GM21529 (cell line): ENCODE data around the gene DTYMK.
"Not testable (repeated sequence)": the region's sequence is repeated elsewhere in the genome, so short reads cannot be mapped to it uniquely, and the experiment has no call there.

Source experiments
- ATAC-seq: cut with Tn5 transposase; IDR thresholded peaks from one replicate; pipeline ENCODE4 v1.9.1; 2021; ENCODE audit not compliant: unreplicated experiment

DTYMK gene

DNA sequence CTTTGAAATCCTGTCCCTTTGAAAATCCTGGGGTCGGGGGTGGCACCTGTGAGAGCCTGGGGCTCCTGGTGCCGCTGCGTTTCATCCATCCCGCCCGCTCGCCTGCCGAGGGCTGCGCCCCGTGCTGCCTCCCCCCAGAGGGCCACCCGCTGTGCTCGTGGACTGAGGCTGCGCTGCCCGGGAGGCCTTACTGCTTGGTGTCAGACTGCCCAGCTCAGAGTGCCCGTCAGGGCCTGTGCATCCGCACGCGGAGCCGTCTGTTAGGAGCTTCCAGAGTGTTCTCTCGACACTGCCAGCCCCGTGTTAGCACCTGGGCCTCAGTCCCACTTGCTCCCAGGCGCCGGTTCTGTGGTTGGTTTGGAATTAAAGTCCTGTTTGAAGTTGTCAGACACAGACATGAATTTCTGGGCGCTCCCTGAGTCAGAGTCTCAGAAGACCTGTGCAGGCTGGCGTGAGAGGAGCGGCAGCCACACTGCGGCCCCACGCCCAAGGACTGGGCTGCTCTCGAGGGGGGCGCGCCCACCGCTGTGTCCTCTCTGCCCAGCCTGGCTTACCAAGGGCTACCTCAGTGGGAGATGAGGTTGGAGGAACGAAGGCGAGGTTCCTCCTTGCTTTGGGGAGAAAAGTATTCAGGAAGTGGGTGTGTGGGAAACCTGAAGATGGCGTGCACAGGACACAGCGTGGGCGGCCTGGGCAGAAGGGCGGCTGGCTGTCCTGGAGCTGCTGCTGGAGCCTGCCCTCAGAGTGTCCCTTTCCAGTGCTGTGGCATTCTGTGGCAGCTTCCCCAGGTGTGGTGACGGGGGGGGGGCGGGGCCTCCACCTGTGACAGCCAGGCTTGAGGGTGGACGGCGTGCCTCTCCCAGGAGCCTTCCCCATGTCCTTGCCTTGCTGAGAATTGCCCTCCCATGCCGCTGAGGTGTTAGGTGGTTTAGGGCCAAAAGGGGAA is 14.1 kb downstream of the DTYMK start:
- ATAC-seq, result no peak

DNA sequence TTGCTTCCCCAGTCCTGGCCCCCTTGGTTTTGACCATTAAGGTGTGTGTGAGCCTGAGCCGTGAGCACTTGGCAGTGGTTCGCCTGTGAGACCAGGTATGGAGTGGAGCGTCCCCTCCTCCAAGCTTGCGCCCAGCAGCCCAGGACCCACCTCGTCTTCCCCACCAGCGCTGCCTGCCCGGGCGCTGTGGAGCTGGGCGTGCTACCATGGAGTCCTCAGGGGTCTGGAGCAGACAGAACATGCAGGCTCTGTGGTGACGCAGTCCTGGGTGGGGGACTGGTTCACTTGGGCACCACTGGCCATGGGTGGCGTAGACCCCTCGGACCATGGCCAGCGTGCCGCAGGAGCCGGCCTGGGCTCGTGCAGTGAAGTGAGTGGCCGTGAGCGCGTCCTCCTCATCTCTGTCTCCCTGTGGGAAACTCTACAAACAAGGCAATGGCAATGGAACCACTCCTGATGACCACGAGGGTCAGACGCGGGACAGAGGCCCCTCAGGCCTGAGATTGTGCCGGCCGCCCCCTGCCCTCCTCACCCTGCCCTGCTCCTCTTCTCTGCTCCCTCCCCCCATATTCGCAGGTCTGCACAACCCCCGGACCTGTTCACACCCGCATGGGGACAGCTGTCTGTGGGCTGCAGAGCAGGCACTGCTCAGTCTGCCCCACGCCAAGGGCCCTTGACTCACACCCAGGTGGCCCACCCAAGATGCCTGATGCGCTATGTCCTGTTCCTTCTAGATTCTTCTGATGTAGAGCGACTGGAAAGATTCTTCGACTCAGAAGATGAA is 15.0 kb downstream of the DTYMK start:
- ATAC-seq, result no peak

DNA sequence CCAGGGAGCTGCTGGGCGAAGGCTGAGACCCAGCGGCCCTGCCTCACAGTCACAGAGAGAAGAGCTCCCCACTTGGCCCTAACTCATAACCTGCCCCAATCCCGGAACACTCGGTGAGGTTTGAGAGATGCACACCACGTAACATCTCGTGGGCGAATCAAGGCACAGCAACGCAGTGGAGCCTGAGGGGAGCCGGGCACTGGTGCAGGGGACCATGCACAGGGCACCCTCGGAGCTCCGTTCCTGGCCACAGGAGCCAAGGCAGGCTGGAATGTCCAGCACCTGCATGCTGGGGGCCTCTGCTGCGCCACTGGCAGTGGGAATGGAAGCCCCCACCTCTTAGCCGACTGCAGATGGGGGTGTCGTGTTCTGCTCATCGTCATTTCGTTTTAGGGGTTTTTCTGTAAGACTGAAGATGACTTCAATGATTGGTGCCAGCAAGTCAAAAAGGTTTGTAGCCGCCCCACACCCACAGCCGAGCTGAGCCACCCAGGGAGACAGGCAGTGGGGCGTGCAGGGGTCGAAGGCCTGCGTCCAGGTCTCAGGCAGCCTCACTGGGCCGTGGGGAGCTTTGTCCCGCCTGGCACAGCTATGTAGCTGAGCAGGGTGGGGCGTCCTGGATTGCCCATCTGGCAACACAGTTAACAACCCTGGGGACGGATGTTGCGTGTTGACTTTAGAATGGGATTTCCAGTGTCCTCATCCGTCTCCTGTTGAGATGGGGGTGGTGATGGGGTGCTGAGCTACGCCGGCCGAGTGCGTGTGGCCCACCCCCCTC is 16.1 kb downstream of the DTYMK start:
- ATAC-seq, result no peak

DNA sequence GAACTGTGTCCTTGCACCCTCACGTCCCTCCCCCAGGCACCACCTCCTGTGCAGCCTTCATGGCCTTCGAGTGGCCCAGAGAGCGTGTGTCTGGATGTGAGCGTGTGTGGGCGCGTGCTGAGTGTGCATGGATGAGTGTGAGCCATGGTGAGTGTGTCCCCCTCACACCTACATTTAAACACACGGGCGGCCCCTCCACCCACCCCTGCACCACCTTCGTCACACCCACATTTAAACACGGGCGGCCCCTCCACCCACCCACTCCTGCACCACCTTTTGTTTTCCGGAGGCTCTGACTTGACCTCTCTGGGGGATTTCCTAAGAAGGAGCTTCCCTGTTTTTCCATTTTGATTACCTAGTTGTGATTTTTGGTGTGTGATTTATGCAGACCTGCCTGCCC is 17.8 kb downstream of the DTYMK start:
- no peak for ATAC-seq

DNA sequence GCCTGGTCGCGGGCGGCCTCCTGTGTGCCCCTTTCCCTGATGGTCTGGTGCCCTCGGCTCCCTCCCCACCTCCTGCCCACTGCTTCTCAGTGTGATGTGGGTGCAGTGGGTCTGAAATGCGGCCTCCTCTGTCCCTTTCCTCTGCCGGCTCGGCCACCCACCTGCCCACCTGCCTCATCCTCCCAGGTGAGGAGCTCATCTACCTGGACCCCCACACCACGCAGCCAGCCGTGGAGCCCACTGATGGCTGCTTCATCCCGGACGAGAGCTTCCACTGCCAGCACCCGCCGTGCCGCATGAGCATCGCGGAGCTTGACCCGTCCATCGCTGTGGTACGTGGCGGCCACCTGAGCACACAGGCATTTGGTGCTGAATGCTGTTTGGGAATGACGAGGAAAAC is 18.3 kb downstream of the DTYMK start:
- no peak for ATAC-seq

DNA sequence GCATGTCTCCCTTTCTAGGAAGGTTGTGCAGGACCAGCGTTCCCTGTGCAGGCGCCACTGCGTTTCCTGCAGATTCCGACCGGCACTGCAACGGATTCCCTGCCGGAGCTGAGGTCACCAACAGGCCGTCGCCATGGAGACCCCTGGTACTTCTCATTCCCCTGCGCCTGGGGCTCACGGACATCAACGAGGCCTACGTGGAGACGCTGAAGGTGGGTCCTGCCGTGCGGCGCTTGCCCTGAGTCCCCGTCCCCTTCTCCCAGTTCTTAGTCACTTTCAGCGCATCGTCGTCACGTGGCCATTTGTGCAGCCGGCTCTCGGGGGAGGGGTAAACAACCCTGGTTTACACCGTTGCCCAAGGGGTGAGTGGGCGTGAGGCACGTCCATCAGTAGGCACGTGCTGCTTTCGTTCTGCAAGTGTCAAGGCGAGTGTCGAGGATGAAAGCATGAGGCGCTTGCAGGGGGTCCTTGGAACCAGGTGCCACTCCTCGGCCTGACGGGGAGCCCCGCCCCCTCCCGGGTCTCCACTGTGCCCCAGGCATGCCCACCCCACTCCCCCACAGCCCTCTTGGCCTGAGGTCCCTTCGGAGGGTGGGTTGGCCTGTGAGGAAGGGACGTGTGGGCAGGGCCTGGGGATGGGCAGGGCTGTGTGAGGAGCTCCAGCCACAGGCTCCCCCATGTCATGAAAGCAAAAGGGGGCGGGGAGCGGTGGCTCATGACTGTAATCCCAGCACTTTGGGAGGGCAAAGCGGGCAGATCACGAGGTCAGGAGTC is 19.8 kb downstream of the DTYMK start:
- no peak for ATAC-seq

DNA sequence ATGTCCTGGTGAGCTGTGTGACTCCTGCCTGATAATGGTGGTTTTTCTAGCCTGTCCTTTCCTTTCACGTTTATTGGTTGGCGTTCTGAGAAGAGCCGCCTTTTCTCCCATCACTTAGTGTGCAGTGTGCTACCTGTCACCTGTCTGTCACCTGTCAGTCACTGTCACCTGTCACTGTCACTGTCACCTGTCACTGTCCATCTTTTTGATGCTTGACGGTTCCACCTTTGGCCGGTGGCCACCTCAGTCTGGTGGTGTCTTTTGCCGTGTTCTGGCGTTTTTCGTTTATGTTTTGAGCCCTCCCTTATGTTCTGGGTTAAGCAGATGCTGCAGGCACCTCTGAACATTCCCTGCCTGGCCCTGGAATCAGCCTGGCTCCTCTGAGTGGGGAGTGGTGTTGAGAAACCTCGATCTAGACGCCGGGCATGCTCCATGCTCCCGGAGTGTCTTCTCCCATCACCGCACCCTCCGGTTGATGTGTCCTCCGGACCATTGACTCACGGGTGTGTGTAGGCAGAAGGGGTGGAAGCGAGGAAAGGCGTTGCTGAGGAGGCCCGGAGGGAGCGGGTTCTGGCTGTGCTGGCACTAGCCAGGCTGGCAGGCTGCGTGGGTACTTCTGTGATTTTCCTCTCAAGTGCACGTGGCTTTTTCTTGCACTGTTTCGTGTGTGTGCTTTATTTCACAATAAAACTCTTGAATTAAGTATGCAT is 20.7 kb downstream of the DTYMK start:
- ATAC-seq, result no peak

DNA sequence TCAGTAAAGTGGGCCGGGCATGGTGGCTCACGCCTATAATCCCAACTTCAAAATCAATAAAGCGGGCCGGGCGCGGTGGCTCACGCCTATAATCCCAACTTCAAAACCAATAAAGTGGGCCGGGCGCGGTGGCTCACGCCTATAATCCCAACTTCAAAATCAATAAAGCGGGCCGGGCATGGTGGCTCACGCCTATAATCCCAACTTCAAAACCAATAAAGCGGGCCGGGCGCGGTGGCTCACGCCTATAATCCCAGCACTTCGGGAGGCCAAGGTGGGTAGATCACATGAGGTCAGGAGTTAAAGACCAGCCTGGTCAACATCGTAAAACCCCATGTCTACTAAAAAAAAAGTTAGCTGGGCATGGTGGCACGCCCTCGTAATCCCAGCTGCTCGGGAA is 23.9 kb downstream of the DTYMK start:
- ATAC-seq, result not testable (repeated sequence)

DNA sequence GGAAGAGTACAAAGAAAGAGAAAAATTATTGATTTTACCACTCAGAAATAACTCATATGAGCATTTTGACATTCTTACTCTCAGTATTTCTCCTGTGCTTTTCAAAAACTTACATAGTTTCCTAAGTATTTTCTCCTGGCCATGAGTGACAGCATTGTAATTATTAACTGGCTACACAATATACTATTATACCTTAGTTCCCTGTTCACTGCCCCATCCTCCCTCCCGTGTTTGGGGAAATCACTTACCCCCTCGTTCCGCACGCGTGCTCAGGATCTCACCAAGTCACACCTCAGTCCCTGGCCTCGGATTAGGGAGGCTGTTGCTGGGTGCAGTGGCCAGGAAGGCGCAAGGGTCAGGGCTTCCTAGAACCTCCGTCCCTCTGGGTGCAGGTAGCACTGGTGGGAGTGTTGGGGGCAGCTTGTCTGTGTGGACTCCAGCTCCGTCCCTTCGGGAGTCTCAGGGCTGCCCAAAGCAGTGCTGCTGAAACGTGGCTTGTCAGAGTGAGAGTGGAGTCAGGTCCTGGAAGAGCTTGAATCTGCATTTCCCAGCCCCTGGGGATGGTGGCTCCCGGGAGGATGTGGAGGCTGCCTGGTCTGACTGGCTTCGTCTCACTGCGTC is 25.9 kb downstream of the DTYMK start:
- ATAC-seq, result no peak

DNA sequence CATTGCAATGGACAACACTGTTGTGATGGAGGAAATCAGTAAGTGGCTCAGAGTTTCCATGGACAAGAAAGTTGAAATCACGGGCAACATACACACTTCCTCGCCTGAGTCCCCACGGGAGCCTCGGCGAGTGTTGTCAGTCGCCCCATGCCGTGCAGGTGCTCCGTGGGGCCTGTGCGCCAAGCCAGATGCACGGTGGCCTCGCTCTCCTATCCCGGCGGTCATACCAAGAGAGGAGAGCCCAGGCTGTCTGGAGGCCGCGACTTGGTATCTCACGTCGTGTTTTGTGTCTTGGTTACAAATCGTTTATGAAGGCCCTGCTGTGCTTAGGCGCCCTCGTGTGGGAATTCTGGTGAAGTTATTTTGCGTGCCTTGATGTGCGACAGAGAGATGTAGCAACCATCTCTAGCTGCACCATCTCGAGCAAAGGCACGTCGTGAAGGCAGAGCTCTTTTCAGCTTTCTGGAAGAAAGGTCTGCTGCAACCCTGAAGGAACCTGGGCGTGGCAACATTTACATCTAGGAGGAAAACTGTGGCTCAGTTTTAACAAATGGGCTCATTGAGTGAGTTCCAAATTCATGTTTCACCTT is 27.4 kb downstream of the DTYMK start:
- no peak for ATAC-seq

DNA sequence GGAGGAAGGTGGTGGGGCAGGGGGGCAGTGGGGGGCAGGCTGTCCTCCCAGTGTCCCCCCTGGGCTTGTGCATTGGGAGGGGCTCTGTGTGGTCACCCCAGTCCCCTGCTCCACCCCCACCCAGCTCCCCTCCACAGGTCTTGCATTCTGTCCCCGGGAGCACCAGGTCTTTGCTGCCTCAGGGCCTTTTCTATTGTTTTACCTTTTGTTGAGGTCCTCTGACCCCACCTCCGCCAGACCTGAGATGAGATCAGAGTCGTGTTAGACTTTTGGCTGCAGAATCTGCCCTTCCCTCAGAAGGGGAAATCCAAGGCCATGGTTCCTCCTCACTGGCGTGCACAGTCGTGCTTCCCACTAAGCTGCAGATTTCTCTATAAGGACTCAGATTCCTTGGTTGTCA is 28.3 kb downstream of the DTYMK start:
- ATAC-seq, result no peak

DNA sequence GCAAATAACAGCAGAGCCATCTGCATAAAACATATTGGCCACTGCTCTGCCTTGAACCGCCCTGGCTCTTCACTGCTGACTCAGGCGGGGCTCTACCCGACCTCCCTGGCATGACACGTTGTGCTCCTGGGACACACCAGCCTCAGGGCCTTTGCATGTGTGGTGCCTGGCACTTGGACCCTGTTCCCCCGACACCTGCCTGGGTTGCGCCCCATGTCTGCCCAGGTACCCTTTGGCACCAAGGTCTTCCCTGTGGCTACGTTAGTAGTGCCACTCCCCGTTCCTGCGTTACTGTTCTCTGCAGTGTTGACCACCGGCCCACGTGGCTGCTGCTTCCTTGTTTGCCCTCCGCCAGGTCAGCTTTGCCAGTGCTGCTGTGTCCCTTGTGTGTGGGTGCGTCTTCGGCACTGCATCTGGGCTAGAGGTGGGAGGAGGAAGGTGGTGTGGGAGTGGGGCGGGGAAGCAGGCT is 28.8 kb downstream of the DTYMK start:
- no peak for ATAC-seq

DNA sequence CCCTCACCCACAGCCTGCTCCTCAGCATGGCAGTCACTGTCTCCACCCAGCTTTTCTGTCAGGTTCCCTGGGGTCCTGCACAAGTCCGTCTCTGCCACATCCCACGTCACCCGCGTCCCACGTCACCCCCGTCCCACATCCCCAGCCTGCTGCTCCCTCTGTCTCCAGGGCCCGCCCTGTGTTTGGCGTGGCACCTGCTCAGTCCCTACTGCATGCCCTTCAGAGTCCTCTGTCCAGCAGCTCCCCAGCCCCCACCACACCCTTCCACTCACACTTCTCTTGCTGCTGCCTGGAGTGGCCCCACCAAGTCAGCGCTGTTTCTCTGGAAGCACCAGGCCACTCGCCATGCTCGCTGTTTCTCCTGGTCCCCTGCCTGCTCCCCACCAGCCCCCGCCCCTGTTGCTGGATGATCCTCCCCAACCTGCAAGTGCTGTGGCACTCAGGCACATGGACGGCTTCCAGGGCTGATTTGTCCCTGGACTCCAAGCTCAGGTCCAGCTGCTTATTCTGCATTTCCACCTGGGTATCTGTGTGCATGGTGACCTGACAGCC is 30.3 kb downstream of the DTYMK start:
- ATAC-seq, result no peak

DNA sequence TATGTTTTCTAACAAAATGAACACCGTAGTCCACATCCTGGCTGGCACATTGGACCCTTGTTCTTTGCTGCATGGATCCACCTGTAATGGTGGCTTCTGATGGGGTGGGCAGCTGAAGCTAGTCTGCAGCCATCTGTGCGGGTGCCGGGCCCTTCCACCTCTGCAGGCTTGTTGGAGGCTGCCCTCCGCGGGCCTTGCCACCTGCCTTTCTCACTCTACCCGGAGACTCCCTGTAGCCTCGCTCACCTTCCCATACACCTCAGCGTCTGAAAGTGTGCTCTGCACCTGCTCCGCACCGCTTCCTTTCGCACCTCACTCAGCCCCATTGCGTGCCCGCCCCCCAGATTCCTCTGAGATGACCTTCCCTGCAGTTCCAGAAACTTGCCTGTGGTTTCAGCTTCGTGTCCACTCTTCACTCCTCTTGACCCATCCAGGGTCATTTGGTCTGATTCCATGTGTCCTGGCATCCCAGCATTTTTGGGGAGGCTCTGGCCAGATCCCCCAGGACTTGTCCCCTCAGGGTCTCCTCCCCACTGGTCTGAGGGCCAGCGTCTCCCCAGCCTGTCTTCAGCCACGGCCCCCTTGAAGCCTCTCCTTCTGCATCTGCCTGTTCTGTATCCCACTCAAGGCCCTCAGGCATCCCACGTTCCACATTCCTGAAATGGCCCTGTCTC is 31.0 kb downstream of the DTYMK start:
- no peak for ATAC-seq

DNA sequence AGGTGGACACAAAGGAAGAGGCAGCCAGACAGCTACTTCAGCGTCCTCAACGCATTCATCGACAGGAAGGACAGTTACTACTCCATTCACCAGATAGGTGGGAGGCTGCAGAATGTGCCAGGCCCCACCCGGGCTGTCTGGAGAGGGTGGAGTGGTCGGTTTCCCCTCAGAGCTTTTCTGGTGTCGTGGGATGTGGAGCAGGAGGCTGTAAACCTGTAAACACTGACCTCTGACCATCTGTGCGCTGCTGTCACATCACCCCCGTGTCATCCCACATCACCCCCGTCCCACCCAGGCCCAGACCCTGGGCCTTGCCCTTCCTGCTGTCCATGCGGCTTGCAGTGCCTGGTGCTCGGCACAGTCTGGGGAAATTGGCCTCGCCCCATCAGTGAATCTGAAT is 32.1 kb downstream of the DTYMK start:
- no peak for ATAC-seq

DNA sequence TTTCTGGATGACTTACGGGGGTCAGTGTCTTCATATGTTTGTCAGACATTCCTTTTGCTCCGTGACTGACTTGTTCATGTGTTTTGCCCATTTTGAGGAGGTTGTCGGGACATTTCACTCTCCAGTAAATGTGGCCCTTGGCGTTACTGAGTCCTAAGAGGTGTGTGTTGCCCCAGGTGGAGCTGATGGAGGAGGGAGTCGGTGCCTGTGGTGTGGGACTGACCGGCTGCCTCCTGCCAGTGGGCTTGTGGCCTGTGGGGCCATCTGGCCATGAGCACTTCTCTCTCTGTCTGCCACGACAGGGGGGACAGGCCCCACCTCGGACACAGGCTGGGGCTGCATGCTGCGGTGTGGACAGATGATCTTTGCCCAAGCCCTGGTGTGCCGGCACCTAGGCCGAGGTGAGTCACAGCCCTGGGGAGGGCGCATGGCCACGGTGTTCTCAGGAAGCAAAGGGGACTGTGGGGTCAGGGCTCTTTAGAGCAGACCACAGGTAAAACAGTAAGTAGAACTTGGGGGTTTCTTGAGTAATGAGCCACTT is 33.3 kb downstream of the DTYMK start:
- no peak for ATAC-seq

DNA sequence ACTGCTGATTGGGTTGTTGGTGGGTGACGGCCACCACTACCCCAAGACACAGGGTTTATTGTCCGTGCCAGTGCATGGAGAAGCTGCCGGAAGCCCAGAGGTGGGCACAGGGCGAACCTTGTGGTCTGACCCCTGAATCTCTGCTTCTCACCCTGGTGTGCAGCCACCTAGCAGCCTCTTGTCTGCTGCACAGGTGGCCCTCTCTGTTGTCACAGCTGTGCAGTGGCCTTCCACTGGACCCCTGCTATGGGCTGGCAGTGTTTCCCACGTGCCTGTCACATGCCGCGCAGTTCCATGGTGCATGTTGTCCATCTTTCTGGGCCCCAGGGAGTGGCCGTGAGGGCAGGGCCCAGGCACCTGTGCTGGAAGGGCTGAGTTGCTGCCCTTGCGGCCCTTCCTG is 33.9 kb downstream of the DTYMK start:
- ATAC-seq, result no peak

DNA sequence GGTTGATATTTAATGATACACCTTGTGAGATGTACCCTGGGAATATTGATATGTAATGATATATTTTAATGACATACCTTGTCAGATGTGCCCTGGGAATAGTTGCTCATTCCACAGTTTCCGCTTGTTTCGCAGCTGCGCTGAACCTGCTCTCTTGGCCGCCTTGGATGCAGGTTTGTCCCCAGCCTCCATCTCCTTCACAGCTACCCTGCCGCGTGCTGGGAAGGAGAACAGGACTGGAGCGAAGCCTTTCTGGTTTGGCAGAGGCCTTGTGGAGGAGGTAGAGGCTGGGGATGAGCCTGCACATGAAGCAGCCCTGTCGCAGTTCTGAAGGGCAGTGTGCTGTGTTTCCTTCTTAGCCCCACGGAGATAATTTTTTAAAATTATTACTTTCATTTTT is 34.5 kb downstream of the DTYMK start:
- no peak for ATAC-seq
